IMR-90 (cell line): Measurements from ENCODE around the gene SLC7A10. TPM values are rescaled to one million over a fixed set of nuclear protein-coding genes. Genes with fewer than 3 reads are reported as not detected.

ENCODE experiments used
- ATAC-seq: fragments of 200-7000 bp; cut with Tn5 transposase; 2 replicates; pipeline ENCODE4 v1.9.1; 2020; ENCODE audit warnings: low read depth, mild to moderate bottlenecking, moderate library complexity
- BruUV-seq: library from RNA; stranded (reverse); fragments of 400-500 nt; replicated peaks from 2 replicates; lab custom pipeline; 2021; lab: Mats Ljungman, UMichigan
- CTCF ChIA-PET: fragments of 300-600 bp; formaldehyde crosslinking; extraction: SDS; loops from one replicate; lab custom pipeline; 2021; ENCODE audit warnings: antibody characterized with exemption; lab: Yijun Ruan, JAX
- POLR2A ChIA-PET: fragments of 300-600 bp; sonication (Branson Sonifier 250); formaldehyde crosslinking; loops from one replicate; lab custom pipeline; 2022; ENCODE audit warnings: antibody characterized with exemption; ENCODE audit not compliant: unreplicated experiment; lab: Charles Lee
- DNase-seq: peaks from one replicate; pipeline ENCODE4 v3.0.0; 2013
- H2AFZ ChIP-seq: replicated peaks from 2 replicates; pipeline ENCODE3; 2013; ENCODE audit warnings: low read length, mild to moderate bottlenecking; ENCODE audit not compliant: poor library complexity
- H2AK5ac ChIP-seq: 2 replicates; pipeline ENCODE4 v1.6.1; 2013; ENCODE audit warnings: low read depth, low read length, inconsistent platforms
- H2AK9ac ChIP-seq: replicated peaks from 2 replicates; pipeline ENCODE3; 2013; ENCODE audit warnings: mild to moderate bottlenecking, low read depth, low read length, moderate library complexity; ENCODE audit not compliant: poor library complexity
- H2BK120ac ChIP-seq: 2 replicates; pipeline ENCODE4 v1.6.1; 2013; ENCODE audit warnings: low read depth, low read length, inconsistent platforms
- H2BK15ac ChIP-seq: 3 replicates; pipeline ENCODE4 v1.6.1; 2013; ENCODE audit warnings: low read depth, low read length, inconsistent platforms
- H2BK20ac ChIP-seq: 2 replicates; pipeline ENCODE4 v1.6.1; 2013; ENCODE audit warnings: low read depth, mild to moderate bottlenecking, inconsistent platforms, low read length, moderate library complexity
- H2BK5ac ChIP-seq: 2 replicates; pipeline ENCODE4 v1.6.1; 2013; ENCODE audit warnings: mild to moderate bottlenecking, low read depth, low read length, inconsistent platforms; ENCODE audit not compliant: poor library complexity, severe bottlenecking
- H3K14ac ChIP-seq: replicated peaks from 2 replicates; pipeline ENCODE4 v1.6.1; 2013; ENCODE audit warnings: low read depth, low read length, inconsistent platforms
- H3K18ac ChIP-seq: 2 replicates; pipeline ENCODE4 v1.6.1; 2013; ENCODE audit warnings: low read depth, low read length, control low read depth
- H3K23ac ChIP-seq: 2 replicates; pipeline ENCODE4 v1.6.1; 2013; ENCODE audit warnings: low read depth, low read length, inconsistent platforms
- H3K27ac ChIP-seq: 2 replicates; pipeline ENCODE4 v1.5.1; 2013; ENCODE audit warnings: mild to moderate bottlenecking, control low read depth, low read length; ENCODE audit not compliant: insufficient read depth
- H3K27me3 ChIP-seq: 2 replicates; pipeline ENCODE4 v1.6.1; 2013; ENCODE audit warnings: low read length; ENCODE audit not compliant: control insufficient read depth, insufficient read depth
- H3K36me3 ChIP-seq: 2 replicates; pipeline ENCODE4 v1.6.1; 2013; ENCODE audit warnings: low read length, mixed read lengths; ENCODE audit not compliant: control insufficient read depth, insufficient read depth
- H3K4ac ChIP-seq: 2 replicates; pipeline ENCODE4 v1.6.1; 2013; ENCODE audit warnings: low read depth, low read length, inconsistent platforms
- H3K4me1 ChIP-seq: 2 replicates; pipeline ENCODE4 v1.6.1; 2013; ENCODE audit warnings: low read length, mixed read lengths; ENCODE audit not compliant: control insufficient read depth, insufficient read depth
- H3K4me2 ChIP-seq: 2 replicates; pipeline ENCODE4 v1.6.1; 2013; ENCODE audit warnings: low read depth, mild to moderate bottlenecking, control low read depth, low read length, moderate library complexity
- H3K4me3 ChIP-seq: 2 replicates; pipeline ENCODE4 v1.5.1; 2013; ENCODE audit warnings: low read depth, mild to moderate bottlenecking, control low read depth, low read length, moderate library complexity; ENCODE audit not compliant: insufficient read depth
- H3K56ac ChIP-seq: 2 replicates; pipeline ENCODE4 v1.6.1; 2013; ENCODE audit warnings: low read length, inconsistent platforms; ENCODE audit not compliant: insufficient read depth; ENCODE audit errors: extremely low read depth
- H3K79me1 ChIP-seq, 2 experiments: 2 replicates each; pipeline ENCODE4 v1.6.1; 2013; ENCODE audit warnings: low read length in 2 of 2, inconsistent platforms in 1 of 2, low read depth in 1 of 2
- H3K9ac ChIP-seq: 2 replicates; pipeline ENCODE4 v1.6.1; 2013; ENCODE audit warnings: low read depth, low read length, control low read depth
- H3K9me1 ChIP-seq: 2 replicates; pipeline ENCODE4 v1.6.1; 2013; ENCODE audit warnings: low read length, inconsistent platforms; ENCODE audit not compliant: insufficient read depth
- H3K9me3 ChIP-seq: 2 replicates; pipeline ENCODE4 v1.6.1; 2013; ENCODE audit warnings: low read length; ENCODE audit not compliant: control insufficient read depth, insufficient read depth
- H4K20me1 ChIP-seq: 2 replicates; pipeline ENCODE4 v1.6.1; 2013; ENCODE audit warnings: low read length, inconsistent platforms; ENCODE audit not compliant: insufficient read depth
- H4K5ac ChIP-seq: 2 replicates; pipeline ENCODE4 v1.6.1; 2013; ENCODE audit warnings: mild to moderate bottlenecking, low read depth, low read length, control low read depth
- H4K8ac ChIP-seq, 2 experiments: 2 replicates each; pipeline ENCODE4 v1.6.1; 2013; ENCODE audit warnings: low read depth in 2 of 2, low read length in 2 of 2, control low read depth in 1 of 2, inconsistent platforms in 1 of 2
- H4K91ac ChIP-seq: 2 replicates; pipeline ENCODE4 v1.6.1; 2013; ENCODE audit warnings: low read depth, low read length, inconsistent platforms; ENCODE audit not compliant: insufficient read depth
- BHLHE40 ChIP-seq: fragments of 150-350 bp; IDR thresholded peaks from 2 replicates; pipeline ENCODE4 v1.6.1; 2016; ENCODE audit warnings: mild to moderate bottlenecking, low read depth, low read length
- CEBPB ChIP-seq: IDR thresholded peaks from 2 replicates; pipeline ENCODE4 v1.6.1; 2012; ENCODE audit warnings: low read depth, low read length, improper control_type of control experiment
- CHD1 ChIP-seq: IDR thresholded peaks from 2 replicates; pipeline ENCODE4 v1.6.1; 2012; ENCODE audit warnings: low read depth, low read length, improper control_type of control experiment
- MAFK ChIP-seq: IDR thresholded peaks from 2 replicates; pipeline ENCODE4 v1.6.1; 2012; ENCODE audit warnings: low read depth, low read length, improper control_type of control experiment
- MAZ ChIP-seq: IDR thresholded peaks from 2 replicates; pipeline ENCODE4 v1.6.1; 2012; ENCODE audit warnings: low read depth, mild to moderate bottlenecking, low read length, improper control_type of control experiment, moderate library complexity, borderline replicate concordance
- MXI1 ChIP-seq: IDR thresholded peaks from 2 replicates; pipeline ENCODE4 v1.6.1; 2012; ENCODE audit warnings: low read depth, mild to moderate bottlenecking, low read length, moderate library complexity, borderline replicate concordance
- NFE2L2 ChIP-seq: fragments of 150-350 bp; IDR thresholded peaks from 2 replicates; pipeline ENCODE4 v1.6.1; 2016; ENCODE audit warnings: low read depth, mild to moderate bottlenecking, low read length
- POLR2A ChIP-seq: IDR thresholded peaks from 2 replicates; pipeline ENCODE4 v1.6.1; 2012; ENCODE audit warnings: mild to moderate bottlenecking, low read depth, low read length
- RFX5 ChIP-seq: IDR thresholded peaks from 2 replicates; pipeline ENCODE4 v1.8.0; 2012; ENCODE audit warnings: low read depth, mild to moderate bottlenecking, low read length, moderate library complexity
- SMC3 ChIP-seq: fragments of 150-350 bp; IDR thresholded peaks from 2 replicates; pipeline ENCODE4 v1.6.1; 2016; ENCODE audit warnings: low read depth, mild to moderate bottlenecking, antibody characterized with exemption, low read length, moderate library complexity
- WGBS, 2 experiments: methylation state at CpG; one replicate each; pipeline versions ENCODE4 v1.1.5 to v1.1.7; 2013; ENCODE audit warnings: missing lambda C conversion rate in 2 of 2; ENCODE audit not compliant: insufficient read length in 1 of 2; ENCODE audit errors: extremely low coverage in 2 of 2; 5-methylcytosine and 5-hydroxymethylcytosine counted together
- dilution Hi-C: fragments of 300-500 bp; cut with HindIII; formaldehyde crosslinking; loops from one replicate; pipeline ENCODE4 v1.14.3; 2018; ENCODE audit warnings: low sequenced_read_pairs; ENCODE audit not compliant: unreplicated experiment
- in situ Hi-C: fragments of 300-500 bp; cut with MboI; formaldehyde crosslinking; loops from 3 replicates; pipeline ENCODE4 v1.14.3; 2019; ENCODE audit warnings: low sequenced_read_pairs, inconsistent platforms, mixed read lengths
- intact Hi-C: fragments of 100-400 bp; cut with micrococcal nuclease; formaldehyde crosslinking; loops from 2 replicates; pipeline ENCODE4 v1.10.0; 2022
- polyA plus RNA-seq, 3 experiments: library from polyadenylated mRNA; depleted of rRNA; stranded (reverse); fragments of >200 nt; gene quantifications; 2 replicates each; pipeline ENCODE4 v1.2.3, GENCODE V29; 2012; ENCODE audit warnings: low replicate concordance in 1 of 3
- total RNA-seq: library from RNA; depleted of rRNA; stranded (reverse); fragments of >200 nt; gene quantifications from 2 replicates; pipeline ENCODE4 v1.2.3, GENCODE V29; 2012
- TF ChIP-seq, protein P1 (sequence below): fragments of 150-350 bp; IDR thresholded peaks from 2 replicates; pipeline ENCODE4 v1.6.1; 2017; ENCODE audit warnings: mild to moderate bottlenecking, antibody characterized with exemption, low read length, low read depth
- TF ChIP-seq, protein P2 (sequence below): conservative IDR thresholded peaks from 2 replicates; pipeline ENCODE4 v1.5.1; 2012; ENCODE audit warnings: mild to moderate bottlenecking, low read depth, low read length, improper control_type of control experiment
- TF ChIP-seq, protein P3 (sequence below): fragments of 150-350 bp; IDR thresholded peaks from 2 replicates; pipeline ENCODE4 v1.6.1; 2016; ENCODE audit warnings: low read depth, mild to moderate bottlenecking, low read length, moderate library complexity, borderline replicate concordance

SLC7A10 gene
- total and polyA plus RNA-seq, 2 of the 4 experiments (the other 2 are of a cell fraction) = not detected

DNA sequence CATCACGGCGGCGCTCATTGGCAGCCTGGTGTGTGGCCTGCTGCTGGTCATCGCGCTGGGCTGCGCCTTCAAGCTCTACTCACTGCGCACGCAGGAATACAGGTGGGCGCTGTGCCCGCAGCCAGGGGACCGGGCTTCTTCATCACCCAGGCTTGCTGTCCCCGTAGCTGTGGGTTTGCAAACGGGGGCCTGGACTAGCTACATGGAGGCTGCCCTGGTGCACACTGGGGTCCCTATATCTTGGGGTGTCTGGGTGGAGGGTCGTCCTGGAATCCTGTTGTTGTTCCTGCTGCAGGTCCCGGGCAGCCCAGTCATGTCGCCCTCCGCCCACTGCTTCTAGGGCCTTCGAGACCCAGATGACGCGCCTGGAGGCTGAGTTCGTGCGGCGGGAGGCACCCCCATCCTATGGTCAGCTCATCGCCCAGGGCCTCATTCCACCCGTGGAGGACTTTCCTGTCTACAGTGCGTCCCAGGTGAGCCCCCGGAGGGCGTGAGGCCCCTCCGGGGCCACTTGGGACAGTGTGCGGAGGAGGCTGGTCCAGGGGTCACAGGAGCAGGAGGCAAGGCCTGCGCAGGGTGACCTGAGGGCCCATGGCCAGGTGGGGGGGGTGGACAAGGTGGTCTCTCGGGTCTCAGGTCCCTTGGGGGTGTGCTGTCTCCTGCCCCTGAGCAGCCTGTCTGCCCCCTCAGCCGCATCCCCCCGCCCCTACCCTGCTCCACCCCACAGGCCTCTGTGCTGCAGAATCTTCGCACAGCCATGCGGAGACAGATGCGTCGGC lies 19.2 kb downstream of the SLC7A10 start:
- DNase-seq = no peak
- Histone ChIP-seq H2AK5ac (no peak overlapping the region), H3K36me3 (peaks cover 17% of the 10 kb centered on the region), H3K27me3 (no peaks in the 10 kb centered on the region), H3K4me1 (no peaks in the 10 kb centered on the region), H4K20me1 (no peaks in the 10 kb centered on the region), H3K56ac (no peak overlapping the region), H3K18ac (no peak overlapping the region), H2BK15ac (no peak overlapping the region), H4K8ac (no peak overlapping the region), H2AFZ (peak overlapping the region; percentile 14), H3K4me2 (no peak overlapping the region), H3K14ac (no peak overlapping the region), H2BK5ac (no peak overlapping the region), H3K4ac (no peak overlapping the region), H2BK120ac (no peak overlapping the region), H3K23ac (no peak overlapping the region), H4K91ac (no peak overlapping the region), H3K27ac (no peak overlapping the region), H4K5ac (no peak overlapping the region), H3K4me3 (no peak overlapping the region), H3K79me1 (peaks cover 0 to 8% of the 10 kb centered on the region in 2 experiments; a peak in 1 of 4 replicates), H3K9ac (no peak overlapping the region), H2AK9ac (peak overlapping the region; percentile 28), H3K9me3 (no peaks in the 10 kb centered on the region), H2BK20ac (no peak overlapping the region), H3K9me1 (peaks cover 5% of the 10 kb centered on the region; the same call in 1 of the 2 replicates)
- intact Hi-C loops = no loop called here
- TF ChIP-seq NFE2L2 = no peak
- no peak for TF ChIP-seq MAFK
- TF ChIP-seq MXI1 = no peak
- TF ChIP-seq, protein P1, sequence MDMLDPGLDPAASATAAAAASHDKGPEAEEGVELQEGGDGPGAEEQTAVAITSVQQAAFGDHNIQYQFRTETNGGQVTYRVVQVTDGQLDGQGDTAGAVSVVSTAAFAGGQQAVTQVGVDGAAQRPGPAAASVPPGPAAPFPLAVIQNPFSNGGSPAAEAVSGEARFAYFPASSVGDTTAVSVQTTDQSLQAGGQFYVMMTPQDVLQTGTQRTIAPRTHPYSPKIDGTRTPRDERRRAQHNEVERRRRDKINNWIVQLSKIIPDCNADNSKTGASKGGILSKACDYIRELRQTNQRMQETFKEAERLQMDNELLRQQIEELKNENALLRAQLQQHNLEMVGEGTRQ = no peak
- no peak for TF ChIP-seq SMC3
- no peak for TF ChIP-seq BHLHE40
- no peak for TF ChIP-seq CEBPB
- TF ChIP-seq, protein P2, sequence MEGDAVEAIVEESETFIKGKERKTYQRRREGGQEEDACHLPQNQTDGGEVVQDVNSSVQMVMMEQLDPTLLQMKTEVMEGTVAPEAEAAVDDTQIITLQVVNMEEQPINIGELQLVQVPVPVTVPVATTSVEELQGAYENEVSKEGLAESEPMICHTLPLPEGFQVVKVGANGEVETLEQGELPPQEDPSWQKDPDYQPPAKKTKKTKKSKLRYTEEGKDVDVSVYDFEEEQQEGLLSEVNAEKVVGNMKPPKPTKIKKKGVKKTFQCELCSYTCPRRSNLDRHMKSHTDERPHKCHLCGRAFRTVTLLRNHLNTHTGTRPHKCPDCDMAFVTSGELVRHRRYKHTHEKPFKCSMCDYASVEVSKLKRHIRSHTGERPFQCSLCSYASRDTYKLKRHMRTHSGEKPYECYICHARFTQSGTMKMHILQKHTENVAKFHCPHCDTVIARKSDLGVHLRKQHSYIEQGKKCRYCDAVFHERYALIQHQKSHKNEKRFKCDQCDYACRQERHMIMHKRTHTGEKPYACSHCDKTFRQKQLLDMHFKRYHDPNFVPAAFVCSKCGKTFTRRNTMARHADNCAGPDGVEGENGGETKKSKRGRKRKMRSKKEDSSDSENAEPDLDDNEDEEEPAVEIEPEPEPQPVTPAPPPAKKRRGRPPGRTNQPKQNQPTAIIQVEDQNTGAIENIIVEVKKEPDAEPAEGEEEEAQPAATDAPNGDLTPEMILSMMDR = no peak
- TF ChIP-seq, protein P3, sequence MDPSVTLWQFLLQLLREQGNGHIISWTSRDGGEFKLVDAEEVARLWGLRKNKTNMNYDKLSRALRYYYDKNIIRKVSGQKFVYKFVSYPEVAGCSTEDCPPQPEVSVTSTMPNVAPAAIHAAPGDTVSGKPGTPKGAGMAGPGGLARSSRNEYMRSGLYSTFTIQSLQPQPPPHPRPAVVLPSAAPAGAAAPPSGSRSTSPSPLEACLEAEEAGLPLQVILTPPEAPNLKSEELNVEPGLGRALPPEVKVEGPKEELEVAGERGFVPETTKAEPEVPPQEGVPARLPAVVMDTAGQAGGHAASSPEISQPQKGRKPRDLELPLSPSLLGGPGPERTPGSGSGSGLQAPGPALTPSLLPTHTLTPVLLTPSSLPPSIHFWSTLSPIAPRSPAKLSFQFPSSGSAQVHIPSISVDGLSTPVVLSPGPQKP = no peak
- TF ChIP-seq POLR2A = no peak
- no peak for TF ChIP-seq RFX5
- no peak for TF ChIP-seq MAZ
- no peak for TF ChIP-seq CHD1
- no TSS peak for BruUV-seq
- CTCF ChIA-PET = no interaction called here
- in situ Hi-C loops = no loop called here
- no peak for ATAC-seq
- dilution Hi-C loops = no loop called here
- 99% methylated on average over 8 of the region's 38 CpGs; no CpG with 5 or more reads in 1 of the 2 experiments for WGBS, 2 experiments
- POLR2A ChIA-PET = no interaction called here
